Measurements from ENCODE around the gene TMEM53.

TMEM53 gene

DNA sequence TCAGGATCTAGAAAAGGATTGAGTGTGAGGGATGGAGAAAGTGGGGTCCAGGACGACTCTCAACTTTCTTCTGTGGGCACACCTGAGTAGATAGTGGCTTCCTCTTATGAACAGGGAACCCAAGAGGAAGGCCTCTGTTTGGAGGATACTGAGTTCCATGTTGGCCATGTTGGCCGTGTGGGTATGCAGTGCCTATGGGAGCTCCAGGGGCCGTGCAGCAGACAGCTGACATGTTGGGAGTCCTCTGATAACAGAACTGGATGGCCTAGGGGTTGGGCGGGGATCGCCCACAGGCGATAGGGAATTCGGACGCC lies 43.0 kb downstream of the TMEM53 start:
- in situ Hi-C loops (cut with MboI; ENCODE audit: low sequenced_read_pairs, unreplicated experiment): no loop called here
- no peak for TF ChIP-seq CTCF (IDR thresholded peaks at IDR 0.05; ENCODE audit: borderline replicate concordance, control extremely low read depth, extremely low read depth, insufficient read depth, missing control alignments)
- DNase-seq (ENCODE audit: low spot score): no peak

DNA sequence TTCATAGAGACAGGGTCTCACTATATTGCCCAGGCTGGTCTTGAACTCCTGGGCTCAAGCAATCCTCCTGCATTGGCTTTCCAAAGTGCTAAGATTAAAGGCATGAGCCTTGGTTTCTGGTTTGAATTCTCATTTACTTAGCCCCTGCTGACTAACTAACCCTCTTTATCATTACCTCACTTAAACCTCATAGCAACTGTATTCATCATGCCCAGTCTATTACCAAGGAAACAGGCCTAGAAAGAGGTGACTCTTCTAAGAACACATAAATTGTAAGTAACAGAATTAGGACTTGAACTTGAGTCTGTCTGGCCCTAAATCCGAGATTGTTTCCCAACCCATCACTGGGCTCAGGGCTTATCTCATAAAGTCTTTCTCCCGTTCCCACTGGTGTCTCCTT lies 44.2 kb downstream of the TMEM53 start:
- TF ChIP-seq CTCF (IDR thresholded peaks at IDR 0.05; ENCODE audit: borderline replicate concordance, control extremely low read depth, extremely low read depth, insufficient read depth, missing control alignments): no peak
- in situ Hi-C loops (cut with MboI; ENCODE audit: low sequenced_read_pairs, unreplicated experiment): no loop called here
- no peak for DNase-seq (ENCODE audit: low spot score)

GRCh38 chr1:44628962-44629756 lies 45.1 kb downstream of the TMEM53 start:
- in situ Hi-C loops (cut with MboI; ENCODE audit: low sequenced_read_pairs, unreplicated experiment): no loop called here
- DNase-seq (ENCODE audit: low spot score): no peak
- no peak for TF ChIP-seq CTCF (IDR thresholded peaks at IDR 0.05; ENCODE audit: borderline replicate concordance, control extremely low read depth, extremely low read depth, insufficient read depth, missing control alignments)

DNA sequence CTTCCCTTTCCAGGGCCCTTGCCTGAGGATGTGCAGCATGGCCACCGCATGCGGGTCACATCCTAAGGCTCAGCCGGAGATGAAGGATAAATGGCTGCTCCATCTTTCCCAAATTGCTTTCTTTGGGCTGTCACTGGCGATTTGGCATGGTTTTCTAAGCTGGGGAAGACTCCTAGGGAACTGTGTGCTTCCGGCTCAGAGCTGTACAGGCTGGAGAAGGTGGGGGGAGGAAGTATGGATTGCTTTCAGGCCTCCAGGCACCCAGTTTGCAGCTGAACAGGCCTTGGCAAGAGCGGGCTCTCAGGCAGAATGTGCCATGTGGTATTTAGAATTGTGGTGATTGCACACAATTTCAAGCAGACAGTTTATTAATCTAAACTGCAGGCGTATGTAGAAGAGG lies 48.9 kb downstream of the TMEM53 start:
- in situ Hi-C loops (cut with MboI; ENCODE audit: low sequenced_read_pairs, unreplicated experiment): no loop called here
- DNase-seq (ENCODE audit: low spot score): no peak
- no peak for TF ChIP-seq CTCF (IDR thresholded peaks at IDR 0.05; ENCODE audit: borderline replicate concordance, control extremely low read depth, extremely low read depth, insufficient read depth, missing control alignments)

- in situ Hi-C loops (cut with MboI; ENCODE audit: low sequenced_read_pairs, unreplicated experiment): no loop called here
- no peak for TF ChIP-seq CTCF (IDR thresholded peaks at IDR 0.05; ENCODE audit: borderline replicate concordance, control extremely low read depth, extremely low read depth, insufficient read depth, missing control alignments)
- no peak for DNase-seq (ENCODE audit: low spot score)
Observed at GRCh38 chr1:44624268-44624901, 49.9 kb downstream of the TMEM53 start.

GRCh38 chr1:44621841-44622286 lies 52.4 kb downstream of the TMEM53 start:
- in situ Hi-C loops (cut with MboI; ENCODE audit: low sequenced_read_pairs, unreplicated experiment): no loop called here
- DNase-seq (ENCODE audit: low spot score): no peak
- TF ChIP-seq CTCF (IDR thresholded peaks at IDR 0.05; ENCODE audit: borderline replicate concordance, control extremely low read depth, extremely low read depth, insufficient read depth, missing control alignments): no peak
